Mesenchymal stem cell (in vitro differentiated cells and primary cell): ENCODE data around the gene SELENOW.

ENCODE experiments used
- DNase-seq: peaks from one replicate; pipeline ENCODE4 v3.0.0-alpha.2; 2013
- H2AFZ ChIP-seq: one replicate; pipeline ENCODE4 v1.6.1; 2013; ENCODE audit warnings: low read depth, mild to moderate bottlenecking, control low read depth, inconsistent platforms, low read length, moderate library complexity
- H2AK5ac ChIP-seq: 2 replicates; pipeline ENCODE4 v1.6.1; 2013; ENCODE audit warnings: low read length, moderate library complexity, mild to moderate bottlenecking, inconsistent platforms; ENCODE audit not compliant: severe bottlenecking
- H2BK120ac ChIP-seq: one replicate; pipeline ENCODE4 v1.6.1; 2013; ENCODE audit warnings: low read depth, mild to moderate bottlenecking, inconsistent platforms, low read length, moderate library complexity
- H2BK12ac ChIP-seq, 2 experiments: one replicate each; pipeline ENCODE4 v1.6.1; 2013; ENCODE audit warnings: inconsistent platforms in 2 of 2, low read length in 2 of 2, mild to moderate bottlenecking in 2 of 2, moderate library complexity in 2 of 2, control low read depth in 1 of 2
- H2BK15ac ChIP-seq: one replicate; pipeline ENCODE4 v1.6.1; 2013; ENCODE audit warnings: mild to moderate bottlenecking, low read depth, inconsistent platforms; ENCODE audit not compliant: poor library complexity, severe bottlenecking
- H2BK5ac ChIP-seq: 2 replicates; pipeline ENCODE4 v1.6.1; 2013; ENCODE audit warnings: low read depth, mild to moderate bottlenecking, low read length, control low read depth, inconsistent platforms; ENCODE audit not compliant: poor library complexity, severe bottlenecking
- H3K14ac ChIP-seq, 2 experiments: one replicate each; pipeline ENCODE4 v1.6.1; 2013; ENCODE audit warnings: inconsistent platforms in 2 of 2, low read length in 2 of 2, control low read depth in 1 of 2, mild to moderate bottlenecking in 1 of 2, moderate library complexity in 1 of 2
- H3K18ac ChIP-seq, 2 experiments: one replicate each; pipeline ENCODE4 v1.6.1; 2013; ENCODE audit warnings: inconsistent platforms in 2 of 2, low read length in 2 of 2, control low read depth in 1 of 2, low read depth in 1 of 2, mild to moderate bottlenecking in 1 of 2
- H3K23ac ChIP-seq, 2 experiments: one replicate each; pipeline ENCODE4 v1.6.1; 2013; ENCODE audit warnings: inconsistent platforms in 2 of 2, low read length in 2 of 2, mild to moderate bottlenecking in 2 of 2, moderate library complexity in 2 of 2, control low read depth in 1 of 2
- H3K27ac ChIP-seq: 2 replicates; pipeline ENCODE4 v1.5.1; 2013; ENCODE audit warnings: mild to moderate bottlenecking, moderate library complexity, low read length, control low read depth, inconsistent platforms; ENCODE audit not compliant: poor library complexity, severe bottlenecking
- H3K27me3 ChIP-seq, 2 experiments: 2 replicates each; pipeline versions ENCODE4 v1.6.1 to v1.7.0; 2013; ENCODE audit warnings: low read length in 2 of 2, mild to moderate bottlenecking in 2 of 2, moderate library complexity in 2 of 2, control low read depth in 1 of 2, inconsistent platforms in 1 of 2; ENCODE audit not compliant: control insufficient read depth in 1 of 2, insufficient read depth in 1 of 2
- H3K36me3 ChIP-seq, 2 experiments: 2 replicates each; pipeline versions ENCODE4 v1.6.1 to v1.7.0; 2013; ENCODE audit warnings: low read length in 2 of 2, control low read depth in 1 of 2, inconsistent platforms in 1 of 2, low read depth in 1 of 2, mild to moderate bottlenecking in 1 of 2; ENCODE audit not compliant: insufficient read depth in 2 of 2, control insufficient read depth in 1 of 2
- H3K4ac ChIP-seq, 2 experiments: one replicate each; pipeline ENCODE4 v1.6.1; 2013; ENCODE audit warnings: inconsistent platforms in 2 of 2, low read length in 2 of 2, mild to moderate bottlenecking in 2 of 2, moderate library complexity in 2 of 2, control low read depth in 1 of 2, low read depth in 1 of 2
- H3K4me1 ChIP-seq: 2 replicates; pipeline ENCODE4 v1.6.1; 2013; ENCODE audit warnings: low read depth, low read length, control low read depth; ENCODE audit not compliant: control insufficient read depth, insufficient read depth
- H3K4me2 ChIP-seq: 2 replicates; pipeline ENCODE4 v1.6.1; 2013; ENCODE audit warnings: low read length, mild to moderate bottlenecking, inconsistent platforms; ENCODE audit not compliant: poor library complexity, severe bottlenecking
- H3K4me3 ChIP-seq, 2 experiments: 2 replicates each; pipeline versions ENCODE4 v1.5.1 to v1.7.0; 2013; ENCODE audit warnings: low read length in 2 of 2, mild to moderate bottlenecking in 2 of 2, control low read depth in 1 of 2, low read depth in 1 of 2; ENCODE audit not compliant: insufficient read depth in 1 of 2
- H3K79me1 ChIP-seq: replicated peaks from 2 replicates; pipeline ENCODE4 v1.6.1; 2013; ENCODE audit warnings: mild to moderate bottlenecking, control low read depth, low read length, inconsistent platforms; ENCODE audit not compliant: poor library complexity, severe bottlenecking
- H3K9ac ChIP-seq: 2 replicates; pipeline ENCODE4 v1.7.0; 2013; ENCODE audit warnings: mild to moderate bottlenecking, low read length, moderate library complexity
- H3K9me3 ChIP-seq: 2 replicates; pipeline ENCODE4 v1.7.0; 2013; ENCODE audit warnings: mild to moderate bottlenecking, low read length; ENCODE audit not compliant: control insufficient read depth
- H4K8ac ChIP-seq: one replicate; pipeline ENCODE4 v1.6.1; 2013; ENCODE audit warnings: inconsistent platforms, mild to moderate bottlenecking, low read length, moderate library complexity
- H4K91ac ChIP-seq: one replicate; pipeline ENCODE4 v1.6.1; 2013; ENCODE audit warnings: mild to moderate bottlenecking, low read length, inconsistent platforms
- WGBS: methylation state at CpG from one replicate; pipeline ENCODE4 v1.1.7; 2013; ENCODE audit warnings: mixed read lengths; 5-methylcytosine and 5-hydroxymethylcytosine counted together

Gene SELENOW

DNA sequence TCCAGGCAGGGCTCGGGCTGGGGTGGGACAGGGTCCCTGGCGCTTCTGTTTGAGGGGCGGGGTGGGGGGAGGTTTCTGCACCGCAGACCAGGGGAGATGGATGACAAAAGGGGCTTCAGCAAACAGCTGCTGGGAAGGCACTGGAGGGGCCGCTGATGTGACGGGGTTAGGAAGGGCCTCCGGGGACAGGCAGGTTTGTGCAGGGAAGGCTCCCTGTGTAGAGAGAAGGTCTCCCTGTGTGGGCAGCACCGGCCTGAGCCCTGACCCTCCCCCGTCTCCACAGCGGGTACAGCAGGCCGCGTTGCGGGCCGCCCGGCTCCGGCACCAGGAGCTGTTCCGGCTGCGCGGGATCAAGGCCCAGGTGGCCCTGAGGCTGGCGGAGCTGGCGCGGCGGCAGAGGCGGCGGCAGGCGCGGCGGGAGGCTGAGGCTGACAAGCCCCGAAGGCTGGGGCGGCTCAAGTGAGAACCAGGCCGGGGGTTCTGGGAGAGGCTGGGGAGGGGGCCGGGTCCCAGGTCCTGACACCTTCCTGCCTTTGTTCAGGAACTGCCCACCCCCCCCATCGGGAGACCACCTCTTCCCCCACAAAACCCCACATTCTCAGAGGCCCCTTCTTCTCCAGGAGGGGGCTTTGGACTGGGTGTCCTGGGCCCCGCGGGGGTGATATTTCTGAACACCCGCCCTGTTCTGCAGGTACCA, 23.3 kb upstream of the SELENOW start:
- Histone ChIP-seq H3K14ac (no peak overlapping the region), H2BK15ac (no peak overlapping the region), H2AK5ac (no peak overlapping the region), H2BK5ac (no peak overlapping the region), H3K4ac (no peak overlapping the region), H3K27ac (no peak overlapping the region), H3K4me3 (no peak overlapping the region), H3K23ac (no peak overlapping the region), H4K8ac (no peak overlapping the region), H3K79me1 (peaks cover 41% of the 10 kb centered on the region), H3K18ac (no peak overlapping the region), H3K9ac (no peak overlapping the region), H2BK12ac (no peak overlapping the region), H3K4me2 (no peak overlapping the region), H3K4me1 (no peaks in the 10 kb centered on the region), H2AFZ (no peak overlapping the region), H3K27me3 (no peaks in the 10 kb centered on the region), H3K36me3 (peaks cover 84 to 88% of the 10 kb centered on the region in 2 experiments), H3K9me3 (no peaks in the 10 kb centered on the region), H2BK120ac (no peak overlapping the region), H4K91ac (no peak overlapping the region)
- WGBS: 95% methylated on average over 28 of the region's 36 CpGs
- DNase-seq: no peak

- Histone ChIP-seq H3K9me3 (no peaks in the 10 kb centered on the region), H3K9ac (no peak overlapping the region), H2BK5ac (no peak overlapping the region), H3K18ac (no peak overlapping the region), H3K23ac (no peak overlapping the region), H2AK5ac (no peak overlapping the region), H3K4me1 (no peaks in the 10 kb centered on the region), H3K27me3 (no peaks in the 10 kb centered on the region), H2BK120ac (no peak overlapping the region), H2BK15ac (no peak overlapping the region), H4K8ac (no peak overlapping the region), H3K79me1 (peaks cover 34% of the 10 kb centered on the region), H3K27ac (no peak overlapping the region), H3K4me3 (no peak overlapping the region), H2BK12ac (no peak overlapping the region), H3K14ac (no peak overlapping the region), H3K4ac (no peak overlapping the region), H3K36me3 (peaks cover 83 to 88% of the 10 kb centered on the region in 2 experiments), H3K4me2 (no peak overlapping the region), H2AFZ (no peak overlapping the region), H4K91ac (no peak overlapping the region)
- WGBS: 97% methylated on average over 28 of the region's 28 CpGs
- no peak for DNase-seq
Measured at GRCh38 chr19:47755762-47756626, 22.5 kb upstream of the SELENOW start.

DNA sequence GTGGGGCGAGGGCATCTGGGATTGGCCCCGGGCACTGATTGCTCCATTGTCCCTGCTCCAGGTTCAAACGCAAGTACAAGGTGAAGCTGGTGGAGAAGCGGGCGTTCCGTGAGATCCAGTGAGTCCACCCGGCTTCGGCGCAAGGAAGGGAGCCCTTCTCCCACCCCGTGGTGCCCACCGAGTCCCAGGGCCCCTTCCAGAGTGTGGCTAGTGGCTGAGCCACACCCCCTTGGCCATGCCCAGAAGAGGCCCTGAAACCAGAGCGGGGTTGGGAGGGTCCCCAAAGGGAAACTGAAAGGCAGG, 21.9 kb upstream of the SELENOW start:
- WGBS: 95% methylated on average over 12 of the region's 12 CpGs
- Histone ChIP-seq H2BK120ac (no peak overlapping the region), H2BK15ac (no peak overlapping the region), H3K23ac (no peak overlapping the region), H3K4ac (no peak overlapping the region), H3K36me3 (peaks cover 77 to 83% of the 10 kb centered on the region in 2 experiments), H3K4me1 (no peaks in the 10 kb centered on the region), H3K27me3 (no peaks in the 10 kb centered on the region), H3K4me2 (no peak overlapping the region), H2AK5ac (no peak overlapping the region), H3K9ac (no peak overlapping the region), H4K91ac (no peak overlapping the region), H4K8ac (no peak overlapping the region), H3K18ac (no peak overlapping the region), H3K4me3 (no peak overlapping the region), H2BK12ac (no peak overlapping the region), H3K79me1 (peaks cover 28% of the 10 kb centered on the region), H3K27ac (no peak overlapping the region), H2BK5ac (no peak overlapping the region), H2AFZ (no peak overlapping the region), H3K9me3 (no peaks in the 10 kb centered on the region), H3K14ac (no peak overlapping the region)
- no peak for DNase-seq

DNA sequence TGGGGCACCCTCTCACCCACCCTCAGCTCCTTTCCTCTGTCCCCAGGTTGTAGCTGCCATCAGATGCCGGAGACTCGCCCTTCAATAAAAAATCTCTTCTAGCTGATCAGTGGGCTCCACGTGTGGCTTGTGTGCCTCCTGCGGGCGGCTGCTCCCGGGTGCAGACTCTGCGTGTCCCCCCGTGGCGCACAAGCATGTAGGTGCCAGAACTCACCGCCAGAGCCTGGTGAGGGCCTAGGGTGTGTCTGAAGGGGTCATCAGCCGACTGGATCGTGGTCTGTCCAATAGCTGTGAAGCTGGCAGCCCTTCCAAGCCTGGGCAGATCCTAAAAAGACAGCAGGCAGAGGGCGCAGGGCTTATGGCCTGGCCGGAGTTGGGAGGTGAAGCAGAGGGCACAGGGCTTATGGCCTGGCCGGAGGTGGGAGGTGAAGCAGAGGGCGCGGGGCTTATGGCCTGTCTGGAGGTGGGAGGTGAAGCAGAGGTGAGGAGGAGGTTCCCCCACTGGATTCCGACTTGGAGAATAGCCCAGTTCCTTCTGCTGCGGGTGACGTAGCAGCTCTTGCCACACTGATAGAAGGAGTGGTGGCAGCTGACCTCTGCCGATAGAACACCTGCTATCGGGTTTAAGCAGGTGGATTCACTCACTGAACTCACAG, 21.4 kb upstream of the SELENOW start:
- Histone ChIP-seq H3K14ac (no peak overlapping the region), H3K9me3 (no peaks in the 10 kb centered on the region), H4K8ac (no peak overlapping the region), H2BK120ac (no peak overlapping the region), H3K23ac (no peak overlapping the region), H4K91ac (peak overlapping the region; percentile 15), H2BK15ac (no peak overlapping the region), H3K4me2 (no peak overlapping the region), H3K27me3 (no peaks in the 10 kb centered on the region), H3K18ac (no peak overlapping the region), H2BK12ac (no peak overlapping the region), H3K4me3 (no peak overlapping the region), H3K9ac (no peak overlapping the region), H2BK5ac (no peak overlapping the region), H3K4me1 (no peaks in the 10 kb centered on the region), H2AK5ac (no peak overlapping the region), H3K27ac (no peak overlapping the region), H2AFZ (no peak overlapping the region), H3K79me1 (peaks cover 26% of the 10 kb centered on the region), H3K36me3 (peaks cover 75 to 79% of the 10 kb centered on the region in 2 experiments), H3K4ac (no peak overlapping the region)
- WGBS: 96% methylated on average over 22 of the region's 22 CpGs
- no peak for DNase-seq
